Keratinocyte (primary cell): ENCODE measurements around the gene COL4A6.

Source experiments
- CTCF ChIP-seq, 3 experiments: IDR thresholded peaks in 1 of 3; conservative IDR thresholded peaks in 1 of 3; optimal IDR thresholded peaks in 1 of 3; 2 replicates in 2 of 3; 3 replicates in 1 of 3; pipeline versions ENCODE3 to v1.5.1; 2011; ENCODE audit warnings: low read length in 3 of 3, mild to moderate bottlenecking in 3 of 3, moderate library complexity in 2 of 3, control low read depth in 1 of 3, inconsistent platforms in 1 of 3; ENCODE audit not compliant: insufficient read depth in 2 of 3; ENCODE audit errors: extremely low read depth in 1 of 3
- EZH2 ChIP-seq: IDR thresholded peaks from one replicate; pipeline ENCODE4 v1.6.1; 2012; ENCODE audit warnings: inconsistent platforms, mild to moderate bottlenecking, low read length, moderate library complexity

- TF ChIP-seq EZH2, result no peak
- TF ChIP-seq CTCF (optimal IDR thresholded peaks at IDR 0.05 in 1 of 3, IDR thresholded peaks at IDR 0.05 in 1 of 3, conservative IDR thresholded peaks at IDR 0.05 in 1 of 3; ENCODE audit: extremely low read depth in 1 of 3, insufficient read depth in 2 of 3, low read length in 3 of 3), result no peak
Observed at GRCh38 chrX:108397627-108398391, 40.4 kb downstream of the COL4A6 start.
